HG03439 (cell line): ENCODE data around the gene DHRS12.
"Not testable (repeated sequence)": the region's sequence is repeated elsewhere in the genome, so short reads cannot be mapped to it uniquely, and the experiment has no call there.

Experiments used
- ATAC-seq: cut with Tn5 transposase; IDR thresholded peaks from one replicate; pipeline ENCODE4 v1.9.1; 2021; ENCODE audit warnings: mild to moderate bottlenecking, moderate library complexity; ENCODE audit not compliant: unreplicated experiment

Gene DHRS12

GRCh38 chr13:51828730-51829567 lies 25.0 kb upstream of the DHRS12 start:
- no peak for ATAC-seq

- ATAC-seq: no peak
These were observed 23.3 kb upstream of the DHRS12 start for GRCh38 chr13:51827254-51827653.

GRCh38 chr13:51826606-51827005 lies 22.6 kb upstream of the DHRS12 start:
- no peak for ATAC-seq

- no peak for ATAC-seq
These were observed 21.8 kb upstream of the DHRS12 start for GRCh38 chr13:51825681-51826254.

- ATAC-seq: no peak
These were observed 21.2 kb upstream of the DHRS12 start for GRCh38 chr13:51825165-51825592.

GRCh38 chr13:51824712-51825111 lies 20.7 kb upstream of the DHRS12 start:
- not testable (repeated sequence) for ATAC-seq

GRCh38 chr13:51823863-51824262 lies 19.9 kb upstream of the DHRS12 start:
- ATAC-seq: no peak

- ATAC-seq: no peak
These were observed 19.4 kb upstream of the DHRS12 start for GRCh38 chr13:51823359-51823758.

- ATAC-seq: no peak
These were observed 18.3 kb upstream of the DHRS12 start for GRCh38 chr13:51822106-51822815.

GRCh38 chr13:51821606-51822005 lies 17.6 kb upstream of the DHRS12 start:
- no peak for ATAC-seq

GRCh38 chr13:51820016-51820597 lies 16.1 kb upstream of the DHRS12 start:
- ATAC-seq: no peak

GRCh38 chr13:51819544-51819943 lies 15.6 kb upstream of the DHRS12 start:
- ATAC-seq: no peak

GRCh38 chr13:51818781-51819511 lies 15.0 kb upstream of the DHRS12 start:
- ATAC-seq: no peak

GRCh38 chr13:51818276-51818675 lies 14.3 kb upstream of the DHRS12 start:
- no peak for ATAC-seq

- ATAC-seq: no peak
These were observed 13.8 kb upstream of the DHRS12 start for GRCh38 chr13:51817717-51818116.

GRCh38 chr13:51816604-51817249 lies 12.8 kb upstream of the DHRS12 start:
- no peak for ATAC-seq

GRCh38 chr13:51815848-51816247 lies 11.9 kb upstream of the DHRS12 start:
- no peak for ATAC-seq

GRCh38 chr13:51814825-51815650 lies 11.1 kb upstream of the DHRS12 start:
- ATAC-seq: peak; percentile 76

- no peak for ATAC-seq
These were observed 10.1 kb upstream of the DHRS12 start for GRCh38 chr13:51814071-51814470.
